Measurements from ENCODE around the gene NOSIP.
"Not testable (repeated sequence)": the region's sequence is repeated elsewhere in the genome, so short reads cannot be mapped to it uniquely, and the experiment has no call there.

The NOSIP gene

GRCh38 chr19:49580264-49581006, at the start of gene NOSIP:
Gene NOSIP, minus strand, starts transcription at chr19:49580556. Its CDS starts 19,865 bp downstream, at chr19:49560691.
- peak; percentile 96 to 97 for DNase-seq

- no peak for DNase-seq
Measured at GRCh38 chr19:49629659-49630058, 49.3 kb upstream of the NOSIP start.

GRCh38 chr19:49626226-49626625, 45.9 kb upstream of the NOSIP start:
- no peak for DNase-seq

GRCh38 chr19:49624967-49625910, 44.9 kb upstream of the NOSIP start:
- no peak for DNase-seq

- DNase-seq: not testable (repeated sequence)
Measured at GRCh38 chr19:49617860-49618259, 37.5 kb upstream of the NOSIP start.

- DNase-seq: no peak
Measured at GRCh38 chr19:49616945-49617344, 36.6 kb upstream of the NOSIP start.

- DNase-seq: no peak
Measured at GRCh38 chr19:49616532-49616931, 36.2 kb upstream of the NOSIP start.

- DNase-seq: no peak
Measured at GRCh38 chr19:49615861-49616260, 35.5 kb upstream of the NOSIP start.

GRCh38 chr19:49614096-49614833, 33.9 kb upstream of the NOSIP start:
- DNase-seq: peak; percentile 44 to 55

GRCh38 chr19:49613374-49613773, 33.0 kb upstream of the NOSIP start:
- DNase-seq: no peak

- DNase-seq: no peak
Measured at GRCh38 chr19:49609499-49610092, 29.2 kb upstream of the NOSIP start.

GRCh38 chr19:49605605-49606004, 25.2 kb upstream of the NOSIP start:
- DNase-seq: no peak

- no peak for DNase-seq
Measured at GRCh38 chr19:49602806-49603205, 22.4 kb upstream of the NOSIP start.

GRCh38 chr19:49601482-49602038, 21.2 kb upstream of the NOSIP start:
- DNase-seq: no peak

GRCh38 chr19:49599378-49600295, 19.3 kb upstream of the NOSIP start:
- no peak for DNase-seq

- no peak for DNase-seq
Measured at GRCh38 chr19:49597703-49597974, 17.3 kb upstream of the NOSIP start.

- no peak for DNase-seq
Measured at GRCh38 chr19:49596954-49597702, 16.8 kb upstream of the NOSIP start.

- no peak for DNase-seq
Measured at GRCh38 chr19:49596407-49596806, 16.1 kb upstream of the NOSIP start.

GRCh38 chr19:49595819-49596404, 15.6 kb upstream of the NOSIP start:
- no peak for DNase-seq

Measured in activated T-cell treated with anti-CD3 and anti-CD28 coated beads, Interleukin-2, amount 50 U/mL, for 48 hours (primary cell).